HG03108 (cell line): Measurements from ENCODE around the gene IFNL2.

ENCODE experiments used
- ATAC-seq: cut with Tn5 transposase; IDR thresholded peaks from one replicate; pipeline ENCODE4 v1.9.1; 2021; ENCODE audit warnings: moderate library complexity; ENCODE audit not compliant: unreplicated experiment

IFNL2 gene

DNA sequence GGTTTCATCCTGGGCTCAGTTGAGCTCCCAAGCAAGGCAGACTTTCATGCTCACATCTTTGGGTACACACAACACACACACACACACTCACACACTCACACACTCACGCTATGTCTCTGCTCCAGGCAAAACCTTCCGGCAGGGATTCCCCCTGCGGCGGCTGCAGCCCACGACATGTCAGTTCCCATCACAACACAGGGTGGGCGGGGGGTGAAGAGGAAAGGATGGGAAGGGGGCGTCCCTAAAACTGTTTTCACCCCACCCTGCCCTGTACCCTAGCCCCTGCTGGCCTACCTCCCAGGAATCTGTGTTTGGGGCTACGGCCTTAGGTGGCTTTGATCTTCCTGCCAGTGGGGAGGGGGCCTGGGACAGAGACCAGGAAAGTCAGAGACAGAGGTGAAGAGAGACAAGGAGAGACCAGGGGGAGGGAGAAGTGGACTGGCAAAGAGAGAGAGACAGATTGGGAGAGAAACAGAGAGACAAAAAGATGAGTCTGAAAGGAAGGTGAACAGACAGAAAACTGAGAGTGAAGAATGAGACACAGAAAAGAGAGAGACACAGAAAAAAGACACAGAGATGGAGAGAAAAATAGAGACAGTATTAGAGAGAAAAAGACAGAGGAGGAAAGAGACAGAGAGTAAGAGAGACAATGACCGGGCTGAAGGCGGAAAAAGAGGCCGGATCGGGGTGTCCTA, 48.6 kb downstream of the IFNL2 start:
- ATAC-seq = no peak

DNA sequence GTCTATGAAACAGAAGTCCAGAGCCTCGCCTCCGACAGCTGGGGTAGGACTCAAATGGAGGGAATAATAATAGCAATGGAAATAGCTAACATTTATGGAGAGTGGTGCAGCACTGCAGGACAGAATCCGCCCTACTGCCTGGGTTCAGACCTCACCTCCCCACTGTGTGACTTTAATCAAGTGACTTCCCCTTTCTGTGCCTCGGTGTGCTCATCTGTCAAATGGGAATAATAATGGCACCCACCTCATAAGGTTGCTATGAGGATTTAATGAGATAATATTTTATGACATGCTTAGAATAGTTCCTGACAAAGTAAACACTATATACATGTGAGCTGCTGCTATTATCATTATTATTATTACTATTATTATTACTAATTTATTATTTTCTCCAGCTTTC, 49.3 kb downstream of the IFNL2 start:
- no peak for ATAC-seq

- no peak for ATAC-seq
Observed at GRCh38 chr19:39318071-39318470, 49.9 kb downstream of the IFNL2 start.

GRCh38 chr19:39318690-39319089, 50.5 kb downstream of the IFNL2 start:
- ATAC-seq = no peak

GRCh38 chr19:39319098-39319891, 51.1 kb downstream of the IFNL2 start:
- ATAC-seq = no peak
